Keratinocyte (primary cell): ENCODE results near the gene RAB40A. TPM values are rescaled to one million over a fixed set of nuclear protein-coding genes. Genes with fewer than 3 reads are reported as not detected.
A peak's percentile ranks its signal among the peaks of the same experiment; 100 is the strongest.

ENCODE experiments used
- DNase-seq: peaks from one replicate; pipeline ENCODE4 v3.0.0-alpha.2; 2011; ENCODE audit warnings: low read depth, missing footprints, low spot score
- FAIRE-seq: peaks from 2 replicates; lab custom pipeline; 2011; peaks lifted over from hg19 to GRCh38; lab: Jason Lieb, UNC
- H2AFZ ChIP-seq: 2 replicates; pipeline ENCODE4 v1.6.0; 2012; ENCODE audit warnings: low read length, control low read depth, inconsistent platforms; ENCODE audit not compliant: control insufficient read depth
- H3K27ac ChIP-seq: 2 replicates; pipeline ENCODE4 v1.5.1; 2011; ENCODE audit warnings: low read length; ENCODE audit not compliant: control insufficient read depth, insufficient read depth
- H3K27me3 ChIP-seq: 3 replicates; pipeline ENCODE4 v1.6.0; 2011; ENCODE audit warnings: low read length; ENCODE audit not compliant: control insufficient read depth, insufficient read depth; ENCODE audit errors: extremely low read depth
- H3K36me3 ChIP-seq, 2 experiments: 2 replicates in 1 of 2; 3 replicates in 1 of 2; pipeline ENCODE4 v1.5.1; 2011; ENCODE audit warnings: low read length in 2 of 2, mild to moderate bottlenecking in 1 of 2; ENCODE audit not compliant: control insufficient read depth in 2 of 2, insufficient read depth in 2 of 2; ENCODE audit errors: extremely low read depth in 1 of 2
- H3K4me1 ChIP-seq: 3 replicates; pipeline ENCODE4 v1.5.1; 2011; ENCODE audit warnings: low read length; ENCODE audit not compliant: control insufficient read depth, insufficient read depth; ENCODE audit errors: extremely low read depth
- H3K4me2 ChIP-seq: 3 replicates; pipeline ENCODE4 v1.6.0; 2011; ENCODE audit warnings: low read depth, low read length; ENCODE audit not compliant: control insufficient read depth, insufficient read depth; ENCODE audit errors: extremely low read depth
- H3K4me3 ChIP-seq, 3 experiments: fragments of 200-600 bp in 1 of 3; sonication (generic) in 1 of 3; 2 replicates in 2 of 3; 3 replicates in 1 of 3; pipeline ENCODE4 v1.5.1; 2011 to 2016; ENCODE audit warnings: low read length in 3 of 3, mild to moderate bottlenecking in 3 of 3, control low read depth in 2 of 3, inconsistent platforms in 1 of 3, low read depth in 1 of 3, mixed read lengths in 1 of 3, mixed run types in 1 of 3, moderate library complexity in 1 of 3; ENCODE audit not compliant: control insufficient read depth in 2 of 3, insufficient read depth in 2 of 3; ENCODE audit errors: extremely low read depth in 1 of 3
- H3K79me2 ChIP-seq: 2 replicates; pipeline ENCODE4 v1.6.0; 2012; ENCODE audit warnings: low read length; ENCODE audit not compliant: control insufficient read depth, insufficient read depth
- H3K9ac ChIP-seq: 3 replicates; pipeline ENCODE4 v1.6.0; 2011; ENCODE audit warnings: low read length; ENCODE audit not compliant: control insufficient read depth, insufficient read depth; ENCODE audit errors: extremely low read depth
- H3K9me1 ChIP-seq: 3 replicates; pipeline ENCODE4 v1.6.0; 2011; ENCODE audit warnings: low read length; ENCODE audit not compliant: control insufficient read depth, insufficient read depth; ENCODE audit errors: extremely low read depth
- H3K9me3 ChIP-seq: 2 replicates; pipeline ENCODE4 v1.5.1; 2012; ENCODE audit warnings: low read depth, low read length; ENCODE audit not compliant: control insufficient read depth
- H4K20me1 ChIP-seq: 3 replicates; pipeline ENCODE4 v1.6.0; 2011; ENCODE audit warnings: low read length; ENCODE audit not compliant: control insufficient read depth, insufficient read depth; ENCODE audit errors: extremely low read depth
- EZH2 ChIP-seq: IDR thresholded peaks from one replicate; pipeline ENCODE4 v1.6.1; 2012; ENCODE audit warnings: inconsistent platforms, mild to moderate bottlenecking, low read length, moderate library complexity
- dilution Hi-C: fragments of 300-500 bp; cut with MboI; formaldehyde crosslinking; loops from one replicate; pipeline ENCODE4 v1.7.0; 2020; ENCODE audit warnings: low sequenced_read_pairs; ENCODE audit not compliant: extremely low pct_ligation_motif_present
- polyA plus RNA-seq, 5 experiments: library from polyadenylated mRNA; depleted of rRNA in 3 of 5; stranded (reverse) in 3 of 5; stranded (forward) in 1 of 5; unstranded in 1 of 5; fragments of >200 nt; gene quantifications; 1 replicate in 1 of 5; 2 replicates in 3 of 5; 3 replicates in 1 of 5; pipeline versions ENCODE4 v1.2.1 to v1.2.3, GENCODE V29; 2011 to 2012; ENCODE audit warnings: missing spikeins in 2 of 5, low read depth in 1 of 5, low replicate concordance in 1 of 5
- TF ChIP-seq, protein P1 (sequence below), 3 experiments: IDR thresholded peaks in 1 of 3; conservative IDR thresholded peaks in 1 of 3; optimal IDR thresholded peaks in 1 of 3; 2 replicates in 2 of 3; 3 replicates in 1 of 3; pipeline versions ENCODE3 to v1.5.1; 2011; ENCODE audit warnings: low read length in 3 of 3, mild to moderate bottlenecking in 3 of 3, moderate library complexity in 2 of 3, control low read depth in 1 of 3, inconsistent platforms in 1 of 3; ENCODE audit not compliant: insufficient read depth in 2 of 3; ENCODE audit errors: extremely low read depth in 1 of 3

The RAB40A gene
- polyA plus RNA-seq, 1 donor (not counting 4 experiments of a cell fraction or from before 2014, with no cell fraction given), result 0.33 TPM

GRCh38 chrX:103453655-103454054 lies 65.6 kb downstream of the RAB40A start:
- Histone ChIP-seq H3K36me3 (no peaks in the 10 kb centered on the region), H3K27me3 (no peaks in the 10 kb centered on the region), H3K4me1 (peaks cover 12% of the 10 kb centered on the region), H3K9me3 (no peaks in the 10 kb centered on the region), H3K9ac (peak overlapping the region; percentile 13), H3K4me2 (peak overlapping the region; percentile 19), H2AFZ (no peak overlapping the region), H3K9me1 (no peaks in the 10 kb centered on the region), H3K4me3 (no peak overlapping the region), H3K27ac (peak overlapping the region; percentile 86), H3K79me2 (no peaks in the 10 kb centered on the region), H4K20me1 (no peaks in the 10 kb centered on the region)
- FAIRE-seq (peak; percentile 62), DNase-seq (peak; percentile 78)
- no peak for TF ChIP-seq EZH2
- TF ChIP-seq, protein P1, sequence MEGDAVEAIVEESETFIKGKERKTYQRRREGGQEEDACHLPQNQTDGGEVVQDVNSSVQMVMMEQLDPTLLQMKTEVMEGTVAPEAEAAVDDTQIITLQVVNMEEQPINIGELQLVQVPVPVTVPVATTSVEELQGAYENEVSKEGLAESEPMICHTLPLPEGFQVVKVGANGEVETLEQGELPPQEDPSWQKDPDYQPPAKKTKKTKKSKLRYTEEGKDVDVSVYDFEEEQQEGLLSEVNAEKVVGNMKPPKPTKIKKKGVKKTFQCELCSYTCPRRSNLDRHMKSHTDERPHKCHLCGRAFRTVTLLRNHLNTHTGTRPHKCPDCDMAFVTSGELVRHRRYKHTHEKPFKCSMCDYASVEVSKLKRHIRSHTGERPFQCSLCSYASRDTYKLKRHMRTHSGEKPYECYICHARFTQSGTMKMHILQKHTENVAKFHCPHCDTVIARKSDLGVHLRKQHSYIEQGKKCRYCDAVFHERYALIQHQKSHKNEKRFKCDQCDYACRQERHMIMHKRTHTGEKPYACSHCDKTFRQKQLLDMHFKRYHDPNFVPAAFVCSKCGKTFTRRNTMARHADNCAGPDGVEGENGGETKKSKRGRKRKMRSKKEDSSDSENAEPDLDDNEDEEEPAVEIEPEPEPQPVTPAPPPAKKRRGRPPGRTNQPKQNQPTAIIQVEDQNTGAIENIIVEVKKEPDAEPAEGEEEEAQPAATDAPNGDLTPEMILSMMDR (optimal IDR thresholded peaks at IDR 0.05 in 1 of 3, IDR thresholded peaks at IDR 0.05 in 1 of 3, conservative IDR thresholded peaks at IDR 0.05 in 1 of 3; ENCODE audit: extremely low read depth in 1 of 3, insufficient read depth in 2 of 3, low read length in 3 of 3), result no peak
- dilution Hi-C loops, result no loop called here

Other genes with a start within 250 kb of the RAB40A start
- gene TCEAL5, start 242.7 kb downstream of the RAB40A start, polyA plus RNA-seq, result not detected in 3 replicates
- gene BEX2, start 208.5 kb downstream of the RAB40A start, polyA plus RNA-seq, result 4.5 to 6.5 TPM (median 5.9 TPM) in 3 replicates
- 0.08 to 0.25 TPM (median 0.10 TPM) in 3 replicates for gene TCEAL7, start 189.2 kb downstream of the RAB40A start, polyA plus RNA-seq
- 45.9 to 104 TPM (median 57.8 TPM) in 3 replicates for gene TCEAL9, start 163.0 kb downstream of the RAB40A start, polyA plus RNA-seq
- gene BEX3, start 143.0 kb downstream of the RAB40A start, polyA plus RNA-seq, result 125 to 264 TPM (median 205 TPM) in 3 replicates
- 44.3 to 73.1 TPM (median 45.4 TPM) in 3 replicates for gene TCEAL4, start 66.0 kb upstream of the RAB40A start, polyA plus RNA-seq
- 16.3 to 29.3 TPM (median 28.1 TPM) in 3 replicates for gene TCEAL3, start 88.5 kb upstream of the RAB40A start, polyA plus RNA-seq
- 13.6 to 21.5 TPM (median 15.7 TPM) in 3 replicates for gene TCEAL1, start 109.5 kb upstream of the RAB40A start, polyA plus RNA-seq
- gene MORF4L2, start 167.2 kb upstream of the RAB40A start, polyA plus RNA-seq, result 450 to 659 TPM (median 648 TPM) in 3 replicates
- not detected in 3 replicates for gene TMEM31, start 191.4 kb upstream of the RAB40A start, polyA plus RNA-seq